ENCODE results near the gene SCFD1.
"Not testable (repeated sequence)": the region's sequence is repeated elsewhere in the genome, so short reads cannot be mapped to it uniquely, and the experiment has no call there.

SCFD1 gene

GRCh38 chr14:30585204-30585603, 36.9 kb upstream of the SCFD1 start:
- H3K36me3 ChIP-seq (ENCODE audit: control insufficient read depth, insufficient read depth, low read length), result peaks cover 52% of the 10 kb centered on the region
- peaks cover 7% of the 10 kb centered on the region for H3K9me3 ChIP-seq (ENCODE audit: control insufficient read depth, low read length)
- H3K4me1 ChIP-seq (ENCODE audit: control insufficient read depth, insufficient read depth, low read length, poor library complexity, severe bottlenecking), result no peaks in the 10 kb centered on the region
- H3K27ac ChIP-seq (ENCODE audit: low read depth, low read length, severe bottlenecking), result no peak overlapping the region
- H3K4me3 ChIP-seq (ENCODE audit: extremely low read depth, insufficient read depth, low read length, poor library complexity, severe bottlenecking), result no peak overlapping the region

- Histone ChIP-seq H3K9me3 (ENCODE audit: control insufficient read depth, low read length) (peaks cover 7% of the 10 kb centered on the region), H3K27ac (ENCODE audit: low read depth, low read length, severe bottlenecking) (no peak overlapping the region), H3K36me3 (ENCODE audit: control insufficient read depth, insufficient read depth, low read length) (peaks cover 59% of the 10 kb centered on the region), H3K4me1 (ENCODE audit: control insufficient read depth, insufficient read depth, low read length, poor library complexity, severe bottlenecking) (no peaks in the 10 kb centered on the region), H3K4me3 (ENCODE audit: extremely low read depth, insufficient read depth, low read length, poor library complexity, severe bottlenecking) (no peak overlapping the region)
- WGBS, 2 experiments (ENCODE audit: insufficient coverage in 2 of 2), result 80% methylated on average over 1 of the region's 3 CpGs
Measured at GRCh38 chr14:30587141-30587540, 35.0 kb upstream of the SCFD1 start.

GRCh38 chr14:30588873-30589272, 33.2 kb upstream of the SCFD1 start:
- Histone ChIP-seq H3K36me3 (ENCODE audit: control insufficient read depth, insufficient read depth, low read length) (peaks cover 57% of the 10 kb centered on the region), H3K4me1 (ENCODE audit: control insufficient read depth, insufficient read depth, low read length, poor library complexity, severe bottlenecking) (no peaks in the 10 kb centered on the region), H3K4me3 (ENCODE audit: extremely low read depth, insufficient read depth, low read length, poor library complexity, severe bottlenecking) (no peak overlapping the region), H3K27ac (ENCODE audit: low read depth, low read length, severe bottlenecking) (no peak overlapping the region), H3K9me3 (ENCODE audit: control insufficient read depth, low read length) (peaks cover 7% of the 10 kb centered on the region)

- Histone ChIP-seq H3K4me1 (ENCODE audit: control insufficient read depth, insufficient read depth, low read length, poor library complexity, severe bottlenecking) (no peaks in the 10 kb centered on the region), H3K36me3 (ENCODE audit: control insufficient read depth, insufficient read depth, low read length) (peaks cover 59% of the 10 kb centered on the region), H3K27ac (ENCODE audit: low read depth, low read length, severe bottlenecking) (no peak overlapping the region), H3K9me3 (ENCODE audit: control insufficient read depth, low read length) (no peaks in the 10 kb centered on the region), H3K4me3 (ENCODE audit: extremely low read depth, insufficient read depth, low read length, poor library complexity, severe bottlenecking) (no peak overlapping the region)
- WGBS, 2 experiments (ENCODE audit: insufficient coverage in 2 of 2), result no CpG with 5 or more reads among the region's 1 CpG
Measured at GRCh38 chr14:30596935-30597334, 25.2 kb upstream of the SCFD1 start.

- Histone ChIP-seq H3K4me1 (ENCODE audit: control insufficient read depth, insufficient read depth, low read length, poor library complexity, severe bottlenecking) (no peaks in the 10 kb centered on the region), H3K27ac (ENCODE audit: low read depth, low read length, severe bottlenecking) (no peak overlapping the region), H3K36me3 (ENCODE audit: control insufficient read depth, insufficient read depth, low read length) (peaks cover 60% of the 10 kb centered on the region), H3K4me3 (ENCODE audit: extremely low read depth, insufficient read depth, low read length, poor library complexity, severe bottlenecking) (no peak overlapping the region), H3K9me3 (ENCODE audit: control insufficient read depth, low read length) (no peaks in the 10 kb centered on the region)
Measured at GRCh38 chr14:30597504-30597903, 24.6 kb upstream of the SCFD1 start.

GRCh38 chr14:30600922-30601918, 20.9 kb upstream of the SCFD1 start:
- WGBS, 2 experiments (ENCODE audit: insufficient coverage in 2 of 2), result 100% methylated on average over 1 to 2 of the region's 8 CpGs
- no peaks in the 10 kb centered on the region for H3K4me1 ChIP-seq (ENCODE audit: control insufficient read depth, insufficient read depth, low read length, poor library complexity, severe bottlenecking)
- H3K9me3 ChIP-seq (ENCODE audit: control insufficient read depth, low read length), result no peaks in the 10 kb centered on the region
- no peak overlapping the region for H3K27ac ChIP-seq (ENCODE audit: low read depth, low read length, severe bottlenecking)
- no peak overlapping the region for H3K4me3 ChIP-seq (ENCODE audit: extremely low read depth, insufficient read depth, low read length, poor library complexity, severe bottlenecking)
- peaks cover 71% of the 10 kb centered on the region for H3K36me3 ChIP-seq (ENCODE audit: control insufficient read depth, insufficient read depth, low read length)

- 88 to 100% methylated on average over 2 to 3 of the region's 3 CpGs for WGBS, 2 experiments (ENCODE audit: insufficient coverage in 2 of 2)
- Histone ChIP-seq H3K4me3 (ENCODE audit: extremely low read depth, insufficient read depth, low read length, poor library complexity, severe bottlenecking) (no peak overlapping the region), H3K27ac (ENCODE audit: low read depth, low read length, severe bottlenecking) (no peak overlapping the region), H3K36me3 (ENCODE audit: control insufficient read depth, insufficient read depth, low read length) (peaks cover 60% of the 10 kb centered on the region), H3K9me3 (ENCODE audit: control insufficient read depth, low read length) (no peaks in the 10 kb centered on the region), H3K4me1 (ENCODE audit: control insufficient read depth, insufficient read depth, low read length, poor library complexity, severe bottlenecking) (peaks cover 2% of the 10 kb centered on the region)
Measured at GRCh38 chr14:30603402-30603801, 18.7 kb upstream of the SCFD1 start.

- peaks cover 52% of the 10 kb centered on the region for H3K36me3 ChIP-seq (ENCODE audit: control insufficient read depth, insufficient read depth, low read length)
- H3K4me3 ChIP-seq (ENCODE audit: extremely low read depth, insufficient read depth, low read length, poor library complexity, severe bottlenecking); H3K4me1 ChIP-seq (ENCODE audit: control insufficient read depth, insufficient read depth, low read length, poor library complexity, severe bottlenecking); H3K9me3 ChIP-seq (ENCODE audit: control insufficient read depth, low read length); H3K27ac ChIP-seq (ENCODE audit: low read depth, low read length, severe bottlenecking): not testable (repeated sequence)
- 94 to 100% methylated on average over 8 of the region's 8 CpGs for WGBS, 2 experiments (ENCODE audit: insufficient coverage in 2 of 2)
Measured at GRCh38 chr14:30604696-30605095, 17.4 kb upstream of the SCFD1 start.

GRCh38 chr14:30607156-30607780, 14.9 kb upstream of the SCFD1 start:
- Histone ChIP-seq H3K27ac (ENCODE audit: low read depth, low read length, severe bottlenecking) (no peak overlapping the region), H3K9me3 (ENCODE audit: control insufficient read depth, low read length) (no peaks in the 10 kb centered on the region), H3K36me3 (ENCODE audit: control insufficient read depth, insufficient read depth, low read length) (peaks cover 49% of the 10 kb centered on the region), H3K4me3 (ENCODE audit: extremely low read depth, insufficient read depth, low read length, poor library complexity, severe bottlenecking) (no peak overlapping the region), H3K4me1 (ENCODE audit: control insufficient read depth, insufficient read depth, low read length, poor library complexity, severe bottlenecking) (peaks cover 6% of the 10 kb centered on the region)
- no CpG with 5 or more reads among the region's 1 CpG for WGBS, 2 experiments (ENCODE audit: insufficient coverage in 2 of 2)

GRCh38 chr14:30608533-30609006, 13.5 kb upstream of the SCFD1 start:
- Histone ChIP-seq H3K27ac (ENCODE audit: low read depth, low read length, severe bottlenecking) (no peak overlapping the region), H3K36me3 (ENCODE audit: control insufficient read depth, insufficient read depth, low read length) (peaks cover 37% of the 10 kb centered on the region), H3K4me3 (ENCODE audit: extremely low read depth, insufficient read depth, low read length, poor library complexity, severe bottlenecking) (no peak overlapping the region), H3K4me1 (ENCODE audit: control insufficient read depth, insufficient read depth, low read length, poor library complexity, severe bottlenecking) (peaks cover 6% of the 10 kb centered on the region), H3K9me3 (ENCODE audit: control insufficient read depth, low read length) (no peaks in the 10 kb centered on the region)
- WGBS, 2 experiments (ENCODE audit: insufficient coverage in 2 of 2), result 89 to 94% methylated on average over 1 to 2 of the region's 5 CpGs

GRCh38 chr14:30610787-30611343, 11.3 kb upstream of the SCFD1 start:
- H3K9me3 ChIP-seq (ENCODE audit: control insufficient read depth, low read length), result no peaks in the 10 kb centered on the region
- no peak overlapping the region for H3K4me3 ChIP-seq (ENCODE audit: extremely low read depth, insufficient read depth, low read length, poor library complexity, severe bottlenecking)
- H3K27ac ChIP-seq (ENCODE audit: low read depth, low read length, severe bottlenecking), result no peak overlapping the region
- 95 to 98% methylated on average over 5 to 6 of the region's 6 CpGs for WGBS, 2 experiments (ENCODE audit: insufficient coverage in 2 of 2)
- H3K4me1 ChIP-seq (ENCODE audit: control insufficient read depth, insufficient read depth, low read length, poor library complexity, severe bottlenecking), result peaks cover 6% of the 10 kb centered on the region
- peaks cover 27% of the 10 kb centered on the region for H3K36me3 ChIP-seq (ENCODE audit: control insufficient read depth, insufficient read depth, low read length)
